Measurements from ENCODE around the gene PPM1L. TPM values are rescaled to one million over a fixed set of nuclear protein-coding genes. Genes with fewer than 3 reads are reported as not detected.

PPM1L gene
- polyA plus RNA-seq, 1 donor (not counting 4 experiments of a cell fraction or from before 2014, with no cell fraction given), result 0.58 TPM

GRCh38 chr3:160842021-160843005, 86.3 kb downstream of the PPM1L start:
- Histone ChIP-seq H3K36me3 (ENCODE audit: control insufficient read depth in 2 of 2, extremely low read depth in 1 of 2, insufficient read depth in 2 of 2, low read length in 2 of 2) (no peaks in the 10 kb centered on the region), H3K9ac (ENCODE audit: control insufficient read depth, extremely low read depth, insufficient read depth, low read length) (no peak overlapping the region), H3K4me3 (ENCODE audit: control insufficient read depth in 2 of 3, extremely low read depth in 1 of 3, insufficient read depth in 2 of 3, low read depth in 1 of 3, low read length in 3 of 3) (no peak overlapping the region), H2AFZ (ENCODE audit: control insufficient read depth, low read length) (no peak overlapping the region), H3K79me2 (ENCODE audit: control insufficient read depth, insufficient read depth, low read length) (no peaks in the 10 kb centered on the region), H3K27me3 (ENCODE audit: control insufficient read depth, extremely low read depth, insufficient read depth, low read length) (no peaks in the 10 kb centered on the region), H4K20me1 (ENCODE audit: control insufficient read depth, extremely low read depth, insufficient read depth, low read length) (no peaks in the 10 kb centered on the region), H3K9me1 (ENCODE audit: control insufficient read depth, extremely low read depth, insufficient read depth, low read length) (no peaks in the 10 kb centered on the region), H3K4me1 (ENCODE audit: control insufficient read depth, extremely low read depth, insufficient read depth, low read length) (no peaks in the 10 kb centered on the region), H3K27ac (ENCODE audit: control insufficient read depth, insufficient read depth, low read length) (no peak overlapping the region), H3K4me2 (ENCODE audit: control insufficient read depth, extremely low read depth, insufficient read depth, low read depth, low read length) (no peak overlapping the region), H3K9me3 (ENCODE audit: control insufficient read depth, low read depth, low read length) (no peaks in the 10 kb centered on the region)
- FAIRE-seq (no peak), DNase-seq (ENCODE audit: low read depth, low spot score) (no peak)
- TF ChIP-seq EZH2 (IDR thresholded peaks at IDR 0.05; ENCODE audit: low read length) (no peak), CTCF (optimal IDR thresholded peaks at IDR 0.05 in 1 of 3, IDR thresholded peaks at IDR 0.05 in 1 of 3, conservative IDR thresholded peaks at IDR 0.05 in 1 of 3; ENCODE audit: extremely low read depth in 1 of 3, insufficient read depth in 2 of 3, low read length in 3 of 3) (no peak)
- dilution Hi-C loops (cut with MboI; ENCODE audit: extremely low pct_ligation_motif_present, low sequenced_read_pairs), result no loop called here

GRCh38 chr3:160851629-160852210, 95.7 kb downstream of the PPM1L start:
- dilution Hi-C loops (cut with MboI; ENCODE audit: extremely low pct_ligation_motif_present, low sequenced_read_pairs), result no loop called here

More at GRCh38 chr3:160851629-160852210, 95.7 kb downstream of the PPM1L start:
- Histone ChIP-seq H3K27me3 (ENCODE audit: control insufficient read depth, extremely low read depth, insufficient read depth, low read length) (no peaks in the 10 kb centered on the region), H3K79me2 (ENCODE audit: control insufficient read depth, insufficient read depth, low read length) (no peaks in the 10 kb centered on the region), H3K9me3 (ENCODE audit: control insufficient read depth, low read depth, low read length) (no peaks in the 10 kb centered on the region), H3K9ac (ENCODE audit: control insufficient read depth, extremely low read depth, insufficient read depth, low read length) (no peak overlapping the region), H3K4me3 (ENCODE audit: control insufficient read depth in 2 of 3, extremely low read depth in 1 of 3, insufficient read depth in 2 of 3, low read depth in 1 of 3, low read length in 3 of 3) (no peak overlapping the region), H2AFZ (ENCODE audit: control insufficient read depth, low read length) (no peak overlapping the region), H3K9me1 (ENCODE audit: control insufficient read depth, extremely low read depth, insufficient read depth, low read length) (no peaks in the 10 kb centered on the region), H3K36me3 (ENCODE audit: control insufficient read depth in 2 of 2, extremely low read depth in 1 of 2, insufficient read depth in 2 of 2, low read length in 2 of 2) (no peaks in the 10 kb centered on the region), H3K4me1 (ENCODE audit: control insufficient read depth, extremely low read depth, insufficient read depth, low read length) (no peaks in the 10 kb centered on the region), H4K20me1 (ENCODE audit: control insufficient read depth, extremely low read depth, insufficient read depth, low read length) (no peaks in the 10 kb centered on the region), H3K4me2 (ENCODE audit: control insufficient read depth, extremely low read depth, insufficient read depth, low read depth, low read length) (no peak overlapping the region), H3K27ac (ENCODE audit: control insufficient read depth, insufficient read depth, low read length) (no peak overlapping the region)
- DNase-seq (ENCODE audit: low read depth, low spot score), result no peak
- FAIRE-seq, result no peak
- TF ChIP-seq EZH2 (IDR thresholded peaks at IDR 0.05; ENCODE audit: low read length) (no peak), CTCF (optimal IDR thresholded peaks at IDR 0.05 in 1 of 3, IDR thresholded peaks at IDR 0.05 in 1 of 3, conservative IDR thresholded peaks at IDR 0.05 in 1 of 3; ENCODE audit: extremely low read depth in 1 of 3, insufficient read depth in 2 of 3, low read length in 3 of 3) (no peak)

Measured in keratinocyte (primary cell).